Activated CD4-positive, alpha-beta T cell treated with anti-CD3 and anti-CD28 coated beads, Interleukin-2, amount 10 ng/mL, durations not matched to agents 24 days and 14 days (primary cell): ENCODE measurements around the gene MRPL12. TPM values are rescaled to one million over a fixed set of nuclear protein-coding genes. Genes with fewer than 3 reads are reported as not detected.

Experiments used
- DNase-seq: peaks from one replicate; pipeline ENCODE4 v3.0.0; 2022
- H3K27ac Mint-ChIP-seq: one replicate; pipeline ENCODE4 v1.8.0; 2022; ENCODE audit warnings: mild to moderate bottlenecking, mixed read lengths
- H3K27me3 Mint-ChIP-seq: one replicate; pipeline ENCODE4 v1.8.0; 2022; ENCODE audit warnings: mixed read lengths
- H3K36me3 Mint-ChIP-seq: one replicate; pipeline ENCODE4 v1.8.0; 2022; ENCODE audit warnings: low read depth, mild to moderate bottlenecking, mixed read lengths
- H3K4me1 Mint-ChIP-seq: one replicate; pipeline ENCODE4 v1.8.0; 2021; ENCODE audit warnings: mixed read lengths
- H3K4me3 Mint-ChIP-seq: one replicate; pipeline ENCODE4 v1.8.0; 2022; ENCODE audit warnings: mild to moderate bottlenecking, moderate library complexity, mixed read lengths
- H3K9me3 Mint-ChIP-seq: one replicate; pipeline ENCODE4 v1.8.0; 2021; ENCODE audit warnings: mixed read lengths
- intact Hi-C: fragments of 100-400 bp; cut with micrococcal nuclease; formaldehyde crosslinking; loops from one replicate; pipeline ENCODE4 v1.15.1; 2023
- total RNA-seq: library from RNA; stranded (reverse); gene quantifications from 2 replicates; pipeline ENCODE4 v1.2.3, GENCODE V29; 2022

The MRPL12 gene
- total RNA-seq, 1 donor from 2014 or later = 233 TPM

- Mint-ChIP-seq H3K4me1 (peaks cover 7% of the 10 kb centered on the region), H3K27me3 (peaks cover 10% of the 10 kb centered on the region), H3K27ac (no peak overlapping the region), H3K36me3 (no peaks in the 10 kb centered on the region), H3K4me3 (no peak overlapping the region), H3K9me3 (no peaks in the 10 kb centered on the region)
- intact Hi-C loops = no loop called here
- DNase-seq = no peak
Observed at GRCh38 chr17:81740395-81740961, 37.3 kb downstream of the MRPL12 start.

- Mint-ChIP-seq H3K36me3 (no peaks in the 10 kb centered on the region), H3K9me3 (no peaks in the 10 kb centered on the region), H3K27ac (no peak overlapping the region), H3K4me1 (peaks cover under 1% of the 10 kb centered on the region), H3K27me3 (peaks cover 8% of the 10 kb centered on the region), H3K4me3 (no peak overlapping the region)
- intact Hi-C loops = no loop called here
- no peak for DNase-seq
Observed at GRCh38 chr17:81741049-81741593, 38.0 kb downstream of the MRPL12 start.

GRCh38 chr17:81741594-81742452 lies 38.7 kb downstream of the MRPL12 start:
- no peaks in the 10 kb centered on the region for H3K4me1 Mint-ChIP-seq
- no peak for DNase-seq
- no peak overlapping the region for H3K27ac Mint-ChIP-seq
- H3K9me3 Mint-ChIP-seq = no peaks in the 10 kb centered on the region
- no peak overlapping the region for H3K4me3 Mint-ChIP-seq
- no peaks in the 10 kb centered on the region for H3K36me3 Mint-ChIP-seq
- H3K27me3 Mint-ChIP-seq = peaks cover 8% of the 10 kb centered on the region
- intact Hi-C loops = no loop called here

Other genes with a start within 250 kb of the MRPL12 start
- 3,353 and 3,420 TPM in 2 replicates for gene ACTG1, start 190.6 kb upstream of the MRPL12 start, total RNA-seq
- gene FSCN2, start 175.0 kb upstream of the MRPL12 start, total RNA-seq = 0.26 and 0.51 TPM in 2 replicates
- 72.2 and 76.5 TPM in 2 replicates for gene FAAP100, start 151.0 kb upstream of the MRPL12 start, total RNA-seq
- gene NPLOC4, start 66.3 kb upstream of the MRPL12 start, total RNA-seq = 142 and 147 TPM in 2 replicates
- 0.14 and 0.37 TPM in 2 replicates for gene TSPAN10, start 66.2 kb upstream of the MRPL12 start, total RNA-seq
- 3.7 and 5.7 TPM in 2 replicates for gene PDE6G, start 46.8 kb upstream of the MRPL12 start, total RNA-seq
- gene OXLD1, start 36.8 kb upstream of the MRPL12 start, total RNA-seq = 52.8 and 57.8 TPM in 2 replicates
- 54.7 and 60.2 TPM in 2 replicates for gene CCDC137, start 36.6 kb upstream of the MRPL12 start, total RNA-seq
- gene ARL16, start 19.6 kb upstream of the MRPL12 start, total RNA-seq = 34.9 and 37.6 TPM in 2 replicates
- 136 and 137 TPM in 2 replicates for gene HGS, start 19.4 kb upstream of the MRPL12 start, total RNA-seq
- gene SLC25A10, start 8.9 kb downstream of the MRPL12 start, total RNA-seq = 48.6 and 52.7 TPM in 2 replicates
- not detected in 2 replicates for gene GCGR, start 100.8 kb downstream of the MRPL12 start, total RNA-seq
- gene MCRIP1, start 129.9 kb downstream of the MRPL12 start, total RNA-seq = 46.7 and 51.9 TPM in 2 replicates
- not detected in 2 replicates for gene PPP1R27, start 131.7 kb downstream of the MRPL12 start, total RNA-seq
- 458 and 507 TPM in 2 replicates for gene P4HB, start 157.2 kb downstream of the MRPL12 start, total RNA-seq
- 697 and 714 TPM in 2 replicates for gene ARHGDIA, start 168.0 kb downstream of the MRPL12 start, total RNA-seq
- gene ALYREF, start 188.2 kb downstream of the MRPL12 start, total RNA-seq = 254 and 264 TPM in 2 replicates
- gene ANAPC11, start 188.4 kb downstream of the MRPL12 start, total RNA-seq = 132 and 135 TPM in 2 replicates
- 0.30 and 0.40 TPM in 2 replicates for gene NPB, start 198.9 kb downstream of the MRPL12 start, total RNA-seq
- 43.0 and 46.5 TPM in 2 replicates for gene PCYT2, start 208.0 kb downstream of the MRPL12 start, total RNA-seq
- gene SIRT7, start 214.8 kb downstream of the MRPL12 start, total RNA-seq = 54.9 and 58.2 TPM in 2 replicates
- 32.5 and 33.3 TPM in 2 replicates for gene MAFG, start 224.4 kb downstream of the MRPL12 start, total RNA-seq
- gene PYCR1, start 233.9 kb downstream of the MRPL12 start, total RNA-seq = 136 and 138 TPM in 2 replicates
- gene MYADML2, start 243.9 kb downstream of the MRPL12 start, total RNA-seq = not detected in 2 replicates